GM23338 (cell line): Measurements from ENCODE around the gene MITF. TPM values are rescaled to one million over a fixed set of nuclear protein-coding genes. Genes with fewer than 3 reads are reported as not detected.

Experiments used
- ATAC-seq: fragments of 200-7000 bp; cut with Tn5 transposase; 3 replicates; pipeline ENCODE4 v1.9.1; 2020
- DNase-seq: peaks from one replicate; pipeline ENCODE4 v3.0.0-alpha.2; 2015; ENCODE audit warnings: low spot score
- H2AFZ ChIP-seq: fragments of 200-600 bp; sonication (generic); 2 replicates; pipeline ENCODE4 v1.8.0; 2016; ENCODE audit warnings: antibody characterized with exemption, mild to moderate bottlenecking, moderate library complexity
- H3F3A ChIP-seq: fragments of 200-600 bp; sonication (generic); replicated peaks from 2 replicates; pipeline ENCODE4 v1.8.0; 2017; ENCODE audit warnings: antibody characterized with exemption, mixed run types, low read depth
- H3K27ac ChIP-seq: fragments of 200-600 bp; sonication (generic); 2 replicates; pipeline ENCODE4 v1.6.1; 2016; ENCODE audit warnings: low read depth
- H3K27me3 ChIP-seq: fragments of 200-600 bp; sonication (generic); 2 replicates; pipeline ENCODE4 v1.8.0; 2016; ENCODE audit warnings: mild to moderate bottlenecking, mixed run types, moderate library complexity; ENCODE audit not compliant: insufficient read depth
- H3K36me3 ChIP-seq: fragments of 200-600 bp; sonication (generic); 2 replicates; pipeline ENCODE4 v1.8.0; 2016; ENCODE audit warnings: mild to moderate bottlenecking; ENCODE audit not compliant: insufficient read depth
- H3K4me1 ChIP-seq: fragments of 200-600 bp; sonication (generic); 2 replicates; pipeline ENCODE4 v1.8.0; 2016; ENCODE audit warnings: mild to moderate bottlenecking, moderate library complexity; ENCODE audit not compliant: insufficient read depth
- H3K4me2 ChIP-seq: fragments of 200-600 bp; sonication (generic); 2 replicates; pipeline ENCODE4 v1.7.1; 2017; ENCODE audit warnings: mixed run types
- H3K4me3 ChIP-seq: fragments of 200-600 bp; sonication (generic); 2 replicates; pipeline ENCODE4 v1.6.1; 2016; ENCODE audit warnings: mixed run types
- H3K79me2 ChIP-seq: fragments of 200-600 bp; sonication (generic); replicated peaks from 2 replicates; pipeline ENCODE4 v1.8.0; 2017; ENCODE audit warnings: mild to moderate bottlenecking; ENCODE audit not compliant: insufficient read depth
- H3K9me2 ChIP-seq: fragments of 200-600 bp; sonication (generic); 2 replicates; pipeline ENCODE4 v1.8.0; 2017; ENCODE audit not compliant: insufficient read depth
- H4K20me1 ChIP-seq: fragments of 200-600 bp; sonication (generic); replicated peaks from 2 replicates; pipeline ENCODE4 v1.8.0; 2017; ENCODE audit warnings: mild to moderate bottlenecking; ENCODE audit not compliant: insufficient read depth
- H3K27ac Mint-ChIP-seq: 2 replicates; pipeline ENCODE4 v1.8.0; 2020; ENCODE audit warnings: inconsistent platforms, mild to moderate bottlenecking, moderate library complexity, mixed read lengths
- H3K27me3 Mint-ChIP-seq: 3 replicates; pipeline ENCODE4 v1.8.0; 2022; ENCODE audit warnings: low read depth, mild to moderate bottlenecking, moderate library complexity, mixed read lengths, inconsistent platforms; ENCODE audit not compliant: insufficient read depth, poor library complexity
- H3K36me3 Mint-ChIP-seq: 3 replicates; pipeline ENCODE4 v1.8.0; 2021; ENCODE audit warnings: low read depth, mild to moderate bottlenecking, inconsistent platforms, moderate library complexity, mixed read lengths
- H3K4me1 Mint-ChIP-seq: 3 replicates; pipeline ENCODE4 v1.8.0; 2020; ENCODE audit warnings: mild to moderate bottlenecking, inconsistent platforms, mixed read lengths
- H3K4me3 Mint-ChIP-seq: 3 replicates; pipeline ENCODE4 v1.8.0; 2021; ENCODE audit warnings: moderate library complexity, mild to moderate bottlenecking, inconsistent platforms, mixed read lengths
- H3K9me3 Mint-ChIP-seq: 3 replicates; pipeline ENCODE4 v1.8.0; 2020; ENCODE audit warnings: moderate library complexity, mild to moderate bottlenecking, inconsistent platforms, mixed read lengths
- CREB1 ChIP-seq: fragments of 250-450 bp; sonication (Bioruptor Pico); IDR thresholded peaks from 2 replicates; pipeline ENCODE4 v1.5.0; 2020; ENCODE audit warnings: low read depth, mild to moderate bottlenecking, moderate library complexity
- CTCF ChIP-seq, 2 experiments: fragments of 200-600 bp in 1 of 2; sonication (generic) in 1 of 2; conservative IDR thresholded peaks; 2 replicates each; pipeline versions ENCODE4 v1.5.1 to v1.6.1; 2016 to 2017; ENCODE audit warnings: antibody characterized with exemption in 2 of 2, low read depth in 2 of 2, mild to moderate bottlenecking in 2 of 2, moderate library complexity in 1 of 2
- EZH2 ChIP-seq: fragments of 200-600 bp; sonication (generic); IDR thresholded peaks from one replicate; pipeline ENCODE4 v1.8.0; 2017; ENCODE audit warnings: antibody characterized with exemption, mild to moderate bottlenecking, low read depth; ENCODE audit not compliant: unreplicated experiment
- EZH2phosphoT487 ChIP-seq: fragments of 200-600 bp; sonication (generic); IDR thresholded peaks from one replicate; pipeline ENCODE4 v1.8.1; 2018; ENCODE audit warnings: antibody characterized with exemption; ENCODE audit not compliant: unreplicated experiment
- JUNB ChIP-seq: IDR thresholded peaks from one replicate; pipeline ENCODE4 v1.6.1; 2016; ENCODE audit warnings: antibody characterized with exemption; ENCODE audit not compliant: unreplicated experiment
- NANOG ChIP-seq: IDR thresholded peaks from 2 replicates; pipeline ENCODE4 v1.6.1; 2016; ENCODE audit warnings: antibody characterized with exemption, borderline replicate concordance
- POLR2AphosphoS5 ChIP-seq: IDR thresholded peaks from 2 replicates; pipeline ENCODE4 v1.6.1; 2016; ENCODE audit warnings: antibody characterized with exemption, low read depth
- STAT1 ChIP-seq: IDR thresholded peaks from one replicate; pipeline ENCODE4 v1.6.1; 2016; ENCODE audit warnings: antibody characterized with exemption; ENCODE audit not compliant: unreplicated experiment
- ZNF114 ChIP-seq: fragments of 250-450 bp; sonication (Bioruptor Pico); IDR thresholded peaks from 2 replicates; pipeline ENCODE4 v1.5.0; 2020; ENCODE audit warnings: mild to moderate bottlenecking, moderate library complexity
- ZNF331 ChIP-seq: fragments of 250-450 bp; sonication (Bioruptor Pico); IDR thresholded peaks from 2 replicates; pipeline ENCODE4 v1.5.0; 2020; ENCODE audit warnings: low read depth, mild to moderate bottlenecking, moderate library complexity
- polyA plus RNA-seq: library from polyadenylated mRNA; unstranded; fragments of >200 nt; fragmentation: Nextera tagmentation; extraction: Ambion mirVana; gene quantifications from 2 replicates; pipeline ENCODE4 v1.2.1, GENCODE V29; 2016
- total RNA-seq: library from RNA; depleted of rRNA; stranded (reverse); fragments of >200 nt; shearing (Covaris generic); gene quantifications from 2 replicates; pipeline ENCODE4 v1.2.3, GENCODE V29; 2014
- TF ChIP-seq, protein P1 (sequence below): IDR thresholded peaks from one replicate; pipeline ENCODE4 v1.6.1; 2018; ENCODE audit warnings: antibody characterized with exemption; ENCODE audit not compliant: unreplicated experiment

The MITF gene
- total and polyA plus RNA-seq, 2 experiments from 2014 or later = 1.9 to 2.4 TPM

DNA sequence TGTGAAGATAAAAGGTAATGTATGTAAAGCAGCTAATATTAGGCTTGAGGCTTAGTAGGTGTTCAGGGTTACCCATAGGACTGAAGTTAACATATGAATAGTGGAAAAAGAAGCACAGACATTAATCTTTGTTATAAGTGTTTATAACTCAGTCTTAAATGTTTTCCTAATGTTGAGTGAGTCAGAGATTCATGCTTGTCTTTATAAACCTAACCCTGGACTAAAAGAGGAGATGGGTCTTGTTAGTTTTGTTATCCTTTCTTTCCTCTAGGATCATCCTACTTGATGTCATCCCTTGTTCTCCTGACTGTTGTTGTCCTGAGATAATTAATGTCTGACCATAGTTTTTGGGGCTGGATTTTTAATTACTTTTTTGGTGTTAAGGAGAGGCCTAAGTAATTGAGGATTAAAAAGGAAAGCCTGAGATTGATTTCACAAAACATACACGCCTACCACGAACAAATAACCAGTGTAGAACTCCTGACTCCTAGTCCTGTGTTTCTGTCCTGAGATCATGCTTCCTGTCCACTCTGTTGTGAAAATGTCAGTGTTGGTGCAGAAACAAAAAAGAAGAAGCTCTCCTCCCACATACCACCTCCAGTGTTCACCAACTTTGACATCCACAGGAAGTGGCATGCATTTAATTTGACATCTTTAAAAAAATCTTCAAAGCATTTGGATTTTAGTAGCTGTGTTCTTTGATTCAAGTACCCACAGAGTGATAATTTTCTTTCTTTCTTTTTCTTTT, 8.4 kb downstream of the MITF start (continued):
- TF ChIP-seq NANOG (no peak), ZNF114 (CRISPR knock-in tag) (no peak), JUNB (no peak), POLR2AphosphoS5 (no peak), EZH2 (no peak), CREB1 (CRISPR knock-in tag) (no peak), ZNF331 (CRISPR knock-in tag) (no peak), STAT1 (no peak), CTCF (conservative IDR thresholded peaks at IDR 0.05; ENCODE audit: low read depth in 2 of 2) (no peak)
- TF ChIP-seq, protein P1, sequence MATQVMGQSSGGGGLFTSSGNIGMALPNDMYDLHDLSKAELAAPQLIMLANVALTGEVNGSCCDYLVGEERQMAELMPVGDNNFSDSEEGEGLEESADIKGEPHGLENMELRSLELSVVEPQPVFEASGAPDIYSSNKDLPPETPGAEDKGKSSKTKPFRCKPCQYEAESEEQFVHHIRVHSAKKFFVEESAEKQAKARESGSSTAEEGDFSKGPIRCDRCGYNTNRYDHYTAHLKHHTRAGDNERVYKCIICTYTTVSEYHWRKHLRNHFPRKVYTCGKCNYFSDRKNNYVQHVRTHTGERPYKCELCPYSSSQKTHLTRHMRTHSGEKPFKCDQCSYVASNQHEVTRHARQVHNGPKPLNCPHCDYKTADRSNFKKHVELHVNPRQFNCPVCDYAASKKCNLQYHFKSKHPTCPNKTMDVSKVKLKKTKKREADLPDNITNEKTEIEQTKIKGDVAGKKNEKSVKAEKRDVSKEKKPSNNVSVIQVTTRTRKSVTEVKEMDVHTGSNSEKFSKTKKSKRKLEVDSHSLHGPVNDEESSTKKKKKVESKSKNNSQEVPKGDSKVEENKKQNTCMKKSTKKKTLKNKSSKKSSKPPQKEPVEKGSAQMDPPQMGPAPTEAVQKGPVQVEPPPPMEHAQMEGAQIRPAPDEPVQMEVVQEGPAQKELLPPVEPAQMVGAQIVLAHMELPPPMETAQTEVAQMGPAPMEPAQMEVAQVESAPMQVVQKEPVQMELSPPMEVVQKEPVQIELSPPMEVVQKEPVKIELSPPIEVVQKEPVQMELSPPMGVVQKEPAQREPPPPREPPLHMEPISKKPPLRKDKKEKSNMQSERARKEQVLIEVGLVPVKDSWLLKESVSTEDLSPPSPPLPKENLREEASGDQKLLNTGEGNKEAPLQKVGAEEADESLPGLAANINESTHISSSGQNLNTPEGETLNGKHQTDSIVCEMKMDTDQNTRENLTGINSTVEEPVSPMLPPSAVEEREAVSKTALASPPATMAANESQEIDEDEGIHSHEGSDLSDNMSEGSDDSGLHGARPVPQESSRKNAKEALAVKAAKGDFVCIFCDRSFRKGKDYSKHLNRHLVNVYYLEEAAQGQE = no peak

DNA sequence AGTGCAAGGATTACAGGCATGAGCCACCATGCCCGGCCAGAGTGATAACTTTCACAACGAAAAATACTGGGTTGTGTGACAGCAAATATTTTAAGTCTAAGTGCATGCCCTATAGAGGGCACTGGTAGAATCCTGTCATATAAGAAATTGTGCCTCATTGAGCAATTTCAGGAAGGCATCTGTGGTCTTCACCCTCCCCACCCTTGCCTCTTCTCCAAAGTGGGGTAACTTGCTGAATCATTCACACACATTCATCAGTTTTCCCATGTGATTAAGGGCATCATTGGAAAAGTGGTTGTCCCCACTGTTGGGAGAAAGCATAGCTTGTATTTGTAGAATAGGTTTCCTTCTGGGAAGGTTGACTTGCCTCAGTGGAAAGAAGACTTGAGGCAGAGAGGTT, 9.2 kb downstream of the MITF start:
- H3K4me3 ChIP-seq = no peak overlapping the region
- Mint-ChIP-seq H3K27me3 (no peaks in the 10 kb centered on the region), H3K36me3 (0 out of 3 replicates have a peak, but pooled peaks cover 5% of the 10 kb centered on the region), H3K9me3 (peaks cover 8% of the 10 kb centered on the region), H3K27ac (no peak overlapping the region), H3K4me3 (no peak overlapping the region), H3K4me1 (peaks cover 9% of the 10 kb centered on the region; the same call in 2 of the 3 replicates)
- H3F3A ChIP-seq = no peaks in the 10 kb centered on the region
- no peaks in the 10 kb centered on the region for H3K36me3 ChIP-seq
- DNase-seq (no peak), ATAC-seq (no peak)
- H3K27me3 ChIP-seq = no peaks in the 10 kb centered on the region
- no peaks in the 10 kb centered on the region for H3K4me1 ChIP-seq
- no peak overlapping the region for H3K4me2 ChIP-seq
- H4K20me1 ChIP-seq = no peaks in the 10 kb centered on the region
- H3K9me2 ChIP-seq = no peaks in the 10 kb centered on the region
- H3K79me2 ChIP-seq = no peaks in the 10 kb centered on the region
- H2AFZ ChIP-seq = no peak overlapping the region
- no peak overlapping the region for H3K27ac ChIP-seq
- no peak for TF ChIP-seq EZH2phosphoT487
- TF ChIP-seq, protein P1 = no peak
- no peak for TF ChIP-seq STAT1
- no peak for TF ChIP-seq POLR2AphosphoS5
- no peak for TF ChIP-seq EZH2
- no peak for TF ChIP-seq ZNF331 (CRISPR knock-in tag)
